Measurements from ENCODE around the gene ILF3. TPM values are rescaled to one million over a fixed set of nuclear protein-coding genes. Genes with fewer than 3 reads are reported as not detected.

The ILF3 gene
- total and polyA plus RNA-seq, 2 donors (not counting 3 experiments of a cell fraction or from before 2014, with no cell fraction given), result 186 to 459 TPM

GRCh38 chr19:10640361-10640760, 13.8 kb upstream of the ILF3 start:
- no peak for FAIRE-seq
- no peak overlapping the region for H3K27ac ChIP-seq (ENCODE audit: insufficient read depth, low read depth, low read length)
- H3K9me3 ChIP-seq (replicated peaks; ENCODE audit: control insufficient read depth, insufficient read depth, low read length), result no peaks in the 10 kb centered on the region
- H3K27me3 ChIP-seq (ENCODE audit: control insufficient read depth in 2 of 2, insufficient read depth in 2 of 2, low read length in 2 of 2), result no peaks in the 10 kb centered on the region
- no peak overlapping the region for H3K9ac ChIP-seq (replicated peaks; ENCODE audit: extremely low read depth, insufficient read depth, low read length)
- no peaks in the 10 kb centered on the region for H3K79me2 ChIP-seq (ENCODE audit: control insufficient read depth, insufficient read depth, low read length)
- POLR2A ChIA-PET, result no interaction called here
- H3K9me1 ChIP-seq (replicated peaks; ENCODE audit: control insufficient read depth, extremely low read depth, insufficient read depth, low read length), result no peaks in the 10 kb centered on the region
- no peak overlapping the region for H2AFZ ChIP-seq (ENCODE audit: low read depth, low read length)
- dilution Hi-C loops (cut with MboI; ENCODE audit: extremely low pct_ligation_motif_present, low sequenced_read_pairs) (no loop called here), intact Hi-C loops (cut with micrococcal nuclease) (no loop called here)
- DNase-seq (ENCODE audit: low read depth, low spot score), result no peak
- CTCF ChIA-PET, result interaction anchor here (14.4 kb wide), 1 partner anchor 58 kb away, joined by 654 read pairs; no protein-coding TSS in a partner anchor
- TF ChIP-seq POLR2A (IDR thresholded peaks at IDR 0.05; ENCODE audit: low read depth, low read length) (no peak), FOS (IDR thresholded peaks at IDR 0.05; ENCODE audit: borderline replicate concordance, insufficient read depth, low read length) (no peak), JUN (IDR thresholded peaks at IDR 0.05; ENCODE audit: borderline replicate concordance, insufficient read depth, insufficient read length, low read depth) (no peak), MYC (IDR thresholded peaks at IDR 0.05; ENCODE audit: low read depth, low read length) (no peak), POLR2AphosphoS5 (IDR thresholded peaks at IDR 0.05; ENCODE audit: insufficient read depth, low read depth, low read length) (no peak), GATA2 (IDR thresholded peaks at IDR 0.05; ENCODE audit: insufficient read depth, insufficient read length, low read depth, low read length) (no peak), MAX (IDR thresholded peaks at IDR 0.05; ENCODE audit: insufficient read depth, insufficient read length) (no peak), EZH2 (IDR thresholded peaks at IDR 0.05; ENCODE audit: borderline replicate concordance, low read depth, low read length, severe bottlenecking) (no peak), CTCF (IDR thresholded peaks at IDR 0.05; ENCODE audit: extremely low read depth in 1 of 2, insufficient read depth in 1 of 2, low read depth in 1 of 2, low read length in 2 of 2) (no peak)
- H3K4me2 ChIP-seq (ENCODE audit: insufficient read depth, low read length), result no peak overlapping the region
- H3K36me3 ChIP-seq (ENCODE audit: control insufficient read depth in 2 of 2, extremely low read depth in 1 of 2, insufficient read depth in 2 of 2, low read length in 2 of 2), result peaks cover 3 to 39% of the 10 kb centered on the region in 2 experiments
- no peak overlapping the region for H3K4me3 ChIP-seq (replicated peaks in 1 of 3; ENCODE audit: insufficient read depth in 1 of 3, low read depth in 1 of 3, low read length in 3 of 3)
- no peaks in the 10 kb centered on the region for H4K20me1 ChIP-seq (replicated peaks; ENCODE audit: control insufficient read depth, extremely low read depth, insufficient read depth, low read length)
- H3K4me1 ChIP-seq (ENCODE audit: control insufficient read depth, extremely low read depth, insufficient read depth, low read length), result peaks cover 4% of the 10 kb centered on the region
- BruUV-seq (replicated peaks), result no TSS peak
